ENCODE results near the gene FAM20C.

DNA sequence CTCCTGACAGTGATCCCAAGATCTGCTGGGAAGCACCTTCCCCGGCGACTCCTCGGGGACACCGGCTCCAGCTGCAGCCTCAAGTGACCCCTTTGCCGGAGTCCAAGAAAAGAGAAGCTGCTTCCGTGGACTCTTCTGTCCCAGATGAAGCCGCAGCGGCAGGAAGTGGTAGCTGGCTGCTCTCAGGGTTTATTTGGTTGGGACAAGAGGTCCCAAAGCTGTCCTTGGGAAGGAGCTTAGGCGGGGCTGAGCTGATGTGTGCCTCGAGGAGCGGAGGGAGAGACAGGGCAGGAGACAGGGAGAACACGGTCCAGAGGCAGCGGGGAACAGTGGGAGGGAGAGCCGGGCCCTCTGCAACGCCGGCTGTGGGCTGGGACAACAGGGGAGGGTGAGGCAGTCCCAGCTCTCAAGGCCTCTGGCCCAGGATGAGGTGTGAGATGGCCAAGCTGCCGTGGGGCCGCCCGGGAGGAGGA lies 13.1 kb upstream of the FAM20C start:
- no peak for TF ChIP-seq CTCF (IDR thresholded peaks at IDR 0.05; ENCODE audit: insufficient read depth, low read length)
- TF ChIP-seq REST (IDR thresholded peaks at IDR 0.05; ENCODE audit: insufficient replicate concordance, low read depth) = no peak
- no peak for TF ChIP-seq GABPA (IDR thresholded peaks at IDR 0.05; ENCODE audit: low read depth)
- no peak for TF ChIP-seq POLR2AphosphoS5 (IDR thresholded peaks at IDR 0.05; ENCODE audit: low read depth)
- no peak for TF ChIP-seq SPI1 (IDR thresholded peaks at IDR 0.05; ENCODE audit: borderline replicate concordance, low read depth)

All from HL-60 (cell line).